ENCODE measurements around the gene PRX. TPM values are rescaled to one million over a fixed set of nuclear protein-coding genes. Genes with fewer than 3 reads are reported as not detected.

PRX gene
- total and polyA plus RNA-seq, 4 donors: 0.03 to 1.0 (median 0.52) TPM

DNA sequence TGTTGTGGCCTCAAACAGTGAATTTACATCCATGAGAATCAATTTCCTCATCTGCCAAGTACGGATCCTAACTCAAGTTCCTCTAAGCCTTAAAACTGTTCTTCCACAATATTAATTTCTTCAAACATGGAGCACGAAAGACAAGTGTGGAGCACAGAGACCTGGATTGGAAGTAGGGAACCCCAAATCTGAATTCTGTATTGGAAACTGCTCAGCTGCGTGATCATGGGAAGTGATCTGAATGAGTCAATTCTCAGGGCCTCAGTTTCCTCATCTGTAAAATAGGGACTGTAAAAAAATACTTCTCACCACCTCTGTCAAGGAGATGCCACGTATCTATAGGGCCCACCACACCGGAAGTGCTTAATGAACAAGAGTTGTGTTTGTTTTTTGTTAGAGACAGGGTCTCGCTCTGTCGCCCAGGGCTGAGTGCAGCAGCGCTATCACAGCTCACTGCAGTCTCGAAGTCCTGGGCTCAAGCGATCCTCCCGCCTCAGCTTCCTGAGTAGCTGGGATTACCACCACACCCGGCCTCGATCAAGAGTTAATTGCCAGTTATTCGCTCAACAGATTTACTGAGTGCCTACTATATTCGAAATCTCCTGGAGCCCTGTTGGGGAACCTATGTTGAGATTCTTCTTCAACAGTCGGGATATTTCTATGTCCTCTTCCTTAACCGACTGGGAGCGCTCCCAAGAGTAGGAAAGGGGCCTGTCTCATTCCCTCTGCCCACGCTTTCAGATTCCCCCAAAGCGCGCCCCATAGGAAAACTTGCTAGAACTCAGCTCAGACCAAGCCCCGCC lies 29.4 kb upstream of the PRX start:
- peak overlapping the region; percentile 42 to 69 for H3K9ac ChIP-seq (ENCODE audit: low read depth in 1 of 2, low read length in 2 of 2)
- H3K27ac ChIP-seq (ENCODE audit: low read depth in 1 of 2, low read length in 2 of 2): peak overlapping the region; percentile 63 to 74
- H3K4me1 ChIP-seq (ENCODE audit: control insufficient read depth in 4 of 4, insufficient read depth in 4 of 4, low read length in 3 of 4): peaks cover 0 to 19% (median 13%) of the 10 kb centered on the region in 4 donors
- no peaks in the 10 kb centered on the region for H3K9me3 ChIP-seq (ENCODE audit: control insufficient read depth in 4 of 4, low read length in 3 of 4)
- H3K27me3 ChIP-seq (ENCODE audit: control insufficient read depth in 4 of 4, insufficient read depth in 4 of 4, low read length in 3 of 4): no peaks in the 10 kb centered on the region
- TF ChIP-seq FOXA2 (IDR thresholded peaks at IDR 0.05) (no peak), SP1 (IDR thresholded peaks at IDR 0.05) (no peak)
- DNase-seq (ENCODE audit: low spot score): no peak
- H3K36me3 ChIP-seq (ENCODE audit: control insufficient read depth in 4 of 4, insufficient read depth in 3 of 4, low read depth in 1 of 4, low read length in 3 of 4): peaks cover 8 to 19% (median 13%) of the 10 kb centered on the region in 4 donors
- WGBS: 25% methylated on average over 22 of the region's 22 CpGs
- H3K4me3 ChIP-seq (ENCODE audit: low read depth in 1 of 3, low read length in 3 of 3): peak overlapping the region; percentile 51 to 62 (median 57)

DNA sequence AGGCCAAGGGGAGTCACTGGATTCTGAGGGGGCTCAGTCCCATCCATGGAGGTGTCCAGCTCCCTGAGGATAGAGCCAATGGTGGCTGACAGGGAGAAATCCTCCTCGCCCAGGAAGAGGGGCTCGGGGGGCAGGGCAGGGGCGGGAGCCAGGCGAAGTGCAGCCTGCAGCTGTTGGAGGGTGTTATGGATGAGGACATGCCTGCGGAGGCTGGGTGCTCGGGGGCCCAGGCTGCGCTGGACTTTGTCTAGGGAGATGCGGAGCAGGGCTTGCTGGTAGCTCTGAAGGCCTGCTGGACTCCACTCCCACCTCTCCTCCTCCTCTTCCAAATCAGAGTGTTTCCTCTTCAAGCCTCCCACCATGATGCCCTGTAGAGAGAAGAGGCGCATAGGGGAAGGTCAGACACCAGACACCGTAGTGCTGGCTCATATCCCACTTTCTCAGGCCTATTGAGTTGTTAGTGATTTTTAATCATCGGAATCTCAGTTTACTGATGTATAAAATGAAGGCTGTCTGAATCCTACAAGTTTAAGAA lies 28.6 kb upstream of the PRX start:
- 88% methylated on average over 11 of the region's 11 CpGs for WGBS

More for the DNA sequence above, 28.6 kb upstream of the PRX start:
- TF ChIP-seq RXRA (IDR thresholded peaks at IDR 0.05) (no peak), HNF4A (conservative IDR thresholded peaks at IDR 0.05) (no peak), REST (IDR thresholded peaks at IDR 0.05) (no peak), JUND (IDR thresholded peaks at IDR 0.05) (no peak), SP1 (IDR thresholded peaks at IDR 0.05) (no peak), FOXA1 (IDR thresholded peaks at IDR 0.05) (no peak), EGR1 (IDR thresholded peaks at IDR 0.05; ENCODE audit: low read depth in 2 of 2) (no peak), TAF1 (conservative IDR thresholded peaks at IDR 0.05) (no peak), FOXA2 (IDR thresholded peaks at IDR 0.05) (no peak), MAX (IDR thresholded peaks at IDR 0.05) (no peak), YY1 (IDR thresholded peaks at IDR 0.05) (no peak)
- TF ChIP-seq, protein P1, sequence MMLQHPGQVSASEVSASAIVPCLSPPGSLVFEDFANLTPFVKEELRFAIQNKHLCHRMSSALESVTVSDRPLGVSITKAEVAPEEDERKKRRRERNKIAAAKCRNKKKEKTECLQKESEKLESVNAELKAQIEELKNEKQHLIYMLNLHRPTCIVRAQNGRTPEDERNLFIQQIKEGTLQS (IDR thresholded peaks at IDR 0.05): no peak
- TF ChIP-seq, protein P2, sequence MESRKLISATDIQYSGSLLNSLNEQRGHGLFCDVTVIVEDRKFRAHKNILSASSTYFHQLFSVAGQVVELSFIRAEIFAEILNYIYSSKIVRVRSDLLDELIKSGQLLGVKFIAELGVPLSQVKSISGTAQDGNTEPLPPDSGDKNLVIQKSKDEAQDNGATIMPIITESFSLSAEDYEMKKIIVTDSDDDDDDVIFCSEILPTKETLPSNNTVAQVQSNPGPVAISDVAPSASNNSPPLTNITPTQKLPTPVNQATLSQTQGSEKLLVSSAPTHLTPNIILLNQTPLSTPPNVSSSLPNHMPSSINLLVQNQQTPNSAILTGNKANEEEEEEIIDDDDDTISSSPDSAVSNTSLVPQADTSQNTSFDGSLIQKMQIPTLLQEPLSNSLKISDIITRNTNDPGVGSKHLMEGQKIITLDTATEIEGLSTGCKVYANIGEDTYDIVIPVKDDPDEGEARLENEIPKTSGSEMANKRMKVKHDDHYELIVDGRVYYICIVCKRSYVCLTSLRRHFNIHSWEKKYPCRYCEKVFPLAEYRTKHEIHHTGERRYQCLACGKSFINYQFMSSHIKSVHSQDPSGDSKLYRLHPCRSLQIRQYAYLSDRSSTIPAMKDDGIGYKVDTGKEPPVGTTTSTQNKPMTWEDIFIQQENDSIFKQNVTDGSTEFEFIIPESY (IDR thresholded peaks at IDR 0.05): no peak
- TF ChIP-seq, protein P3, sequence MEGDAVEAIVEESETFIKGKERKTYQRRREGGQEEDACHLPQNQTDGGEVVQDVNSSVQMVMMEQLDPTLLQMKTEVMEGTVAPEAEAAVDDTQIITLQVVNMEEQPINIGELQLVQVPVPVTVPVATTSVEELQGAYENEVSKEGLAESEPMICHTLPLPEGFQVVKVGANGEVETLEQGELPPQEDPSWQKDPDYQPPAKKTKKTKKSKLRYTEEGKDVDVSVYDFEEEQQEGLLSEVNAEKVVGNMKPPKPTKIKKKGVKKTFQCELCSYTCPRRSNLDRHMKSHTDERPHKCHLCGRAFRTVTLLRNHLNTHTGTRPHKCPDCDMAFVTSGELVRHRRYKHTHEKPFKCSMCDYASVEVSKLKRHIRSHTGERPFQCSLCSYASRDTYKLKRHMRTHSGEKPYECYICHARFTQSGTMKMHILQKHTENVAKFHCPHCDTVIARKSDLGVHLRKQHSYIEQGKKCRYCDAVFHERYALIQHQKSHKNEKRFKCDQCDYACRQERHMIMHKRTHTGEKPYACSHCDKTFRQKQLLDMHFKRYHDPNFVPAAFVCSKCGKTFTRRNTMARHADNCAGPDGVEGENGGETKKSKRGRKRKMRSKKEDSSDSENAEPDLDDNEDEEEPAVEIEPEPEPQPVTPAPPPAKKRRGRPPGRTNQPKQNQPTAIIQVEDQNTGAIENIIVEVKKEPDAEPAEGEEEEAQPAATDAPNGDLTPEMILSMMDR (IDR thresholded peaks at IDR 0.05; ENCODE audit: low read depth, low read length, missing input control): no peak
- no peaks in the 10 kb centered on the region for H3K9me3 ChIP-seq (ENCODE audit: control insufficient read depth in 4 of 4, low read length in 3 of 4)
- no peaks in the 10 kb centered on the region for H3K27me3 ChIP-seq (ENCODE audit: control insufficient read depth in 4 of 4, insufficient read depth in 4 of 4, low read length in 3 of 4)
- H3K9ac ChIP-seq (ENCODE audit: low read depth in 1 of 2, low read length in 2 of 2): no peak overlapping the region
- no peak overlapping the region for H3K27ac ChIP-seq (ENCODE audit: low read depth in 1 of 2, low read length in 2 of 2)
- H3K4me1 ChIP-seq (ENCODE audit: control insufficient read depth in 4 of 4, insufficient read depth in 4 of 4, low read length in 3 of 4): peaks cover 0 to 19% (median 13%) of the 10 kb centered on the region in 4 donors
- peaks cover 8 to 18% (median 12%) of the 10 kb centered on the region in 4 donors for H3K36me3 ChIP-seq (ENCODE audit: control insufficient read depth in 4 of 4, insufficient read depth in 3 of 4, low read depth in 1 of 4, low read length in 3 of 4)
- no peak overlapping the region for H3K4me3 ChIP-seq (ENCODE audit: low read depth in 1 of 3, low read length in 3 of 3)
- no peak for DNase-seq (ENCODE audit: low spot score)
